Stomach (tissue), 9 donors: ENCODE results near the gene NCS1. TPM values are rescaled to one million over a fixed set of nuclear protein-coding genes. Genes with fewer than 3 reads are reported as not detected.
A peak's percentile ranks its signal among the peaks of the same experiment; 100 is the strongest.

Source experiments
- DNase-seq, 2 donors: peaks; one replicate each; pipeline versions ENCODE4 v3.0.0 to v3.0.0-alpha.2; 2013 to 2019
- H3K27ac ChIP-seq, 5 donors: fragments of 200-600 bp in 4 of 5; sonication (generic) in 4 of 5; one replicate each; pipeline ENCODE4 v1.5.1; 2013 to 2019; ENCODE audit warnings: mild to moderate bottlenecking in 1 of 5, moderate library complexity in 1 of 5
- H3K27me3 ChIP-seq, 3 donors: fragments of 200-600 bp; sonication (generic); one replicate each; pipeline ENCODE4 v1.5.1; 2017 to 2019; ENCODE audit warnings: mixed run types in 1 of 3
- H3K36me3 ChIP-seq, 4 donors: fragments of 200-600 bp; sonication (generic); 1 replicate in 3 of 4; 2 replicates in 1 of 4; pipeline ENCODE4 v1.5.1; 2016 to 2019
- H3K4me1 ChIP-seq, 4 donors: fragments of 200-600 bp; sonication (generic); one replicate each; pipeline ENCODE4 v1.5.1; 2016 to 2019
- H3K4me3 ChIP-seq, 4 donors: fragments of 200-600 bp; sonication (generic) in 3 of 4; one replicate each; pipeline ENCODE4 v1.5.1; 2016 to 2019; ENCODE audit warnings: mild to moderate bottlenecking in 1 of 4
- H3K9me3 ChIP-seq, 4 donors: fragments of 200-600 bp; sonication (generic); one replicate each; pipeline ENCODE4 v1.5.1; 2016 to 2019
- EP300 ChIP-seq: sonication (generic); formaldehyde crosslinking; IDR thresholded peaks from one replicate; pipeline ENCODE4 v1.6.1; 2017; ENCODE audit warnings: antibody characterized with exemption
- POLR2A ChIP-seq, 4 donors: fragments of 450-650 bp; IDR thresholded peaks; one replicate each; pipeline ENCODE4 v1.6.1; 2016; ENCODE audit warnings: antibody characterized with exemption in 4 of 4, control low read depth in 2 of 4, mild to moderate bottlenecking in 1 of 4, moderate library complexity in 1 of 4
- POLR2AphosphoS5 ChIP-seq, 3 donors: sonication (generic); formaldehyde crosslinking; IDR thresholded peaks; one replicate each; pipeline ENCODE4 v1.6.1; 2016; ENCODE audit warnings: antibody characterized with exemption in 3 of 3
- WGBS, 5 donors: extraction: QIAGEN DNeasy Blood & Tissue Kit in 3 of 5; methylation state at CpG; one replicate each; pipeline versions ENCODE4 v1.1.5 to v1.1.7; 2013 to 2018; 5-methylcytosine and 5-hydroxymethylcytosine counted together
- intact Hi-C: fragments of 100-400 bp; cut with DNase I; formaldehyde crosslinking; loops from one replicate; pipeline ENCODE4 v1.15.1; 2023; ENCODE audit warnings: low total_unique reads
- polyA plus RNA-seq, 3 donors: library from polyadenylated mRNA; stranded (reverse); fragments of 200-250 nt; gene quantifications; one replicate each; pipeline ENCODE4 v1.2.3, GENCODE V29; 2013
- total RNA-seq, 5 donors: library from RNA; depleted of rRNA; stranded (reverse); fragments of >200 nt; gene quantifications; one replicate each; pipeline versions ENCODE4 v1.1.0 to v1.2.3, GENCODE V29; 2014 to 2016
- TF ChIP-seq, protein P1 (sequence below), 7 experiments: fragments of 450-650 bp in 4 of 7; fragments of 200-600 bp in 3 of 7; sonication (generic) in 3 of 7; IDR thresholded peaks; one replicate each; pipeline ENCODE4 v1.5.1; 2016 to 2019; ENCODE audit warnings: antibody characterized with exemption in 7 of 7, control low read depth in 2 of 7, mild to moderate bottlenecking in 1 of 7
- donor health status: healthy with polysubstance abuse.
- donor health status: Bipolar disorder and iron deficiency.
- donor health status: healthy.

The NCS1 gene
- total and polyA plus RNA-seq, 8 donors = 3.2 to 50.0 (median 16.6) TPM

DNA sequence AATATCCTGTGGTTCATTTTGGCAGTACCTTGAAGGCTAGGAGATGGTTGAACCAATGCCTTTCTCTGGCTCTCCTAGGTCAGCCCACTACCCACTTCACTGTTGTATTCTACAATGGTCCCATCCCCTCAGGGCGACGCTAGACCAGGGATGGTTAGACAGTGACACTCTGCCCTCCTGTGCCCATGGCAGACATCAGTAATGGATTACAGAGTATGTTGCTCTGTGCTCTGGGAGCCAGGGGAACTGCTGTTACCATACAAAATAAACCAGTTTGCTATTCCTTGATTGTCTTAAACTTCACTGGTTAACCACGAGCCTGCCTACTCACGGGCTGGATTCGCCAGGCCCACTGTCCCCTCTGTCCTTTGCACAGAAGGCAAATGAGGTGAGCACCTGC lies 33.7 kb downstream of the NCS1 start:
- Histone ChIP-seq H3K27ac (peak overlapping the region in 2 of 5 donors; percentile 63 to 82), H3K36me3 (no peaks in the 10 kb centered on the region), H3K9me3 (no peaks in the 10 kb centered on the region), H3K27me3 (no peaks in the 10 kb centered on the region), H3K4me3 (no peak overlapping the region), H3K4me1 (peaks cover 0 to 41% (median 4%) of the 10 kb centered on the region in 4 donors)
- DNase-seq = no peak
- 88 to 95% (median 92%) methylated on average over 5 of the region's 5 CpGs for WGBS, 5 donors
- intact Hi-C loops = no loop called here
- TF ChIP-seq, protein P1, sequence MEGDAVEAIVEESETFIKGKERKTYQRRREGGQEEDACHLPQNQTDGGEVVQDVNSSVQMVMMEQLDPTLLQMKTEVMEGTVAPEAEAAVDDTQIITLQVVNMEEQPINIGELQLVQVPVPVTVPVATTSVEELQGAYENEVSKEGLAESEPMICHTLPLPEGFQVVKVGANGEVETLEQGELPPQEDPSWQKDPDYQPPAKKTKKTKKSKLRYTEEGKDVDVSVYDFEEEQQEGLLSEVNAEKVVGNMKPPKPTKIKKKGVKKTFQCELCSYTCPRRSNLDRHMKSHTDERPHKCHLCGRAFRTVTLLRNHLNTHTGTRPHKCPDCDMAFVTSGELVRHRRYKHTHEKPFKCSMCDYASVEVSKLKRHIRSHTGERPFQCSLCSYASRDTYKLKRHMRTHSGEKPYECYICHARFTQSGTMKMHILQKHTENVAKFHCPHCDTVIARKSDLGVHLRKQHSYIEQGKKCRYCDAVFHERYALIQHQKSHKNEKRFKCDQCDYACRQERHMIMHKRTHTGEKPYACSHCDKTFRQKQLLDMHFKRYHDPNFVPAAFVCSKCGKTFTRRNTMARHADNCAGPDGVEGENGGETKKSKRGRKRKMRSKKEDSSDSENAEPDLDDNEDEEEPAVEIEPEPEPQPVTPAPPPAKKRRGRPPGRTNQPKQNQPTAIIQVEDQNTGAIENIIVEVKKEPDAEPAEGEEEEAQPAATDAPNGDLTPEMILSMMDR (IDR thresholded peaks at IDR 0.05) = no peak
- TF ChIP-seq POLR2A (IDR thresholded peaks at IDR 0.05) (no peak), POLR2AphosphoS5 (IDR thresholded peaks at IDR 0.05) (no peak), EP300 (no peak)

DNA sequence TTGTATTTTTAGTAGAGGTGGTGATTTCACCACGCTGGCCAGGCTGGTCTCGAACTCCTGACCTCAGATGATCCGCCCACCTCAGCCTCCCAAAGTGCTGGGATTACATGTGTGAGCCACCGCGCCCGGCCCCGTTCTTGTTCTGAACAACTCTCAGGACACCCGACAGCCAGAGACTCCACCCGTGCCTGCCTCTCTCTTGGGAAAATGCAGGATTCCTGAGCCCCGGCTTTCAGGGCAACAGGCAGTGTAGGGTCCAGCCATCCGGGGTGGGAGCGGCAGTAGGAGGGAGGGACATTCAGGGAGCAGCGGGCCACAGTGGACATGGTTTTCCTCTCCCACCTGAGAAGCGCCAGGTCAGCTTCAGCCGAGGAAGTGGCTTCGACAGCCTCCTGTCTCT lies 34.4 kb downstream of the NCS1 start:
- DNase-seq = no peak
- H3K27ac ChIP-seq = peak overlapping the region in 3 of 5 donors; percentile 2 to 82 (median 63)
- 82 to 91% (median 87%) methylated on average over 15 to 16 of the region's 16 CpGs for WGBS, 5 donors

DNA sequence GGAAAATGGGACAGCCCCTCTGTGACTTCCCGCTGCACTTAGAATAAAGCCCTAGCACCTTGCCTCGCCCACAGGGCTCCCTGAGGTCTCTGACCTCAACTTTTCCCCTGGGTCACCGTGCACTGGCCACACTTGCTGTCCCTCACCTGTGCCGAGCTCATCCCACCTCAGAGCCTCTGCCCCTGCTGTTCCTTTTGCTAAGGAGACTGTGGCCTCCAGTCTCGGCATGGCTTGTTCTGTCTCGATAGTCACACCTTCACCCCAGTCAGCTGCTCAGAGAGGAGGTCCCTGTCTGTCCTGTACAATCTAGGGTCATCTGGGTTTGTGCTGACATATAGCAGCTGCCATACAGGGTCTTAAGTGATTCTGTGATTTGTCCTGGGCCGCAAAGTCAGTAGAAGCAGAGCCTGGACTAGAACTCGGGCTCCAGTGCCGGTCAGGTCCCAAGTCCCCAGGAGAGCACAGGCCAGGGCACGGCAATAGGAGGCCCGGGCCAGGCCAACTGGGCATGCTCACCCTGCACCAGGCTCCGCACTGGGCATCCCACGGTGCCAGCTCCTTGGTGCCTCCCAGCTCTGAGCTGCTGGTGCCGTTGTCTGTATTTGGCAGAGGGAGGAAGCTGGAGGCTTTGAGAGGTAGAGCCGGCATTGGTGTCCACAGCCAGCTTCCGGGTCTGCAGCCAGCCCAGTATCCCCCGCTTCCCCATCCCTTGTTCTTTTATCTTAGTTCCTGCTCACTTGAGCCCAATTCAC lies 35.2 kb downstream of the NCS1 start:
- Histone ChIP-seq H3K4me1 (peaks cover 0 to 37% (median 3%) of the 10 kb centered on the region in 4 donors), H3K9me3 (no peaks in the 10 kb centered on the region), H3K27me3 (no peaks in the 10 kb centered on the region), H3K36me3 (no peaks in the 10 kb centered on the region), H3K27ac (peak overlapping the region in 3 of 5 donors; percentile 2 to 82 (median 63)), H3K4me3 (no peak overlapping the region)
- no peak for DNase-seq
- no peak for TF ChIP-seq POLR2A (IDR thresholded peaks at IDR 0.05)
- no peak for TF ChIP-seq EP300
- TF ChIP-seq, protein P1 (IDR thresholded peaks at IDR 0.05) = no peak
- no peak for TF ChIP-seq POLR2AphosphoS5 (IDR thresholded peaks at IDR 0.05)
- intact Hi-C loops = no loop called here
- 68 to 86% (median 79%) methylated on average over 15 to 17 of the region's 17 CpGs for WGBS, 5 donors

More for the DNA sequence above, 34.4 kb downstream of the NCS1 start:
- TF ChIP-seq EP300 (no peak), POLR2AphosphoS5 (IDR thresholded peaks at IDR 0.05) (no peak), POLR2A (IDR thresholded peaks at IDR 0.05) (no peak)
- TF ChIP-seq, protein P1 (IDR thresholded peaks at IDR 0.05) = no peak
- Histone ChIP-seq H3K4me3 (no peak overlapping the region), H3K4me1 (peaks cover 0 to 36% (median 3%) of the 10 kb centered on the region in 4 donors), H3K36me3 (no peaks in the 10 kb centered on the region), H3K9me3 (no peaks in the 10 kb centered on the region), H3K27me3 (no peaks in the 10 kb centered on the region)
- intact Hi-C loops = no loop called here

DNA sequence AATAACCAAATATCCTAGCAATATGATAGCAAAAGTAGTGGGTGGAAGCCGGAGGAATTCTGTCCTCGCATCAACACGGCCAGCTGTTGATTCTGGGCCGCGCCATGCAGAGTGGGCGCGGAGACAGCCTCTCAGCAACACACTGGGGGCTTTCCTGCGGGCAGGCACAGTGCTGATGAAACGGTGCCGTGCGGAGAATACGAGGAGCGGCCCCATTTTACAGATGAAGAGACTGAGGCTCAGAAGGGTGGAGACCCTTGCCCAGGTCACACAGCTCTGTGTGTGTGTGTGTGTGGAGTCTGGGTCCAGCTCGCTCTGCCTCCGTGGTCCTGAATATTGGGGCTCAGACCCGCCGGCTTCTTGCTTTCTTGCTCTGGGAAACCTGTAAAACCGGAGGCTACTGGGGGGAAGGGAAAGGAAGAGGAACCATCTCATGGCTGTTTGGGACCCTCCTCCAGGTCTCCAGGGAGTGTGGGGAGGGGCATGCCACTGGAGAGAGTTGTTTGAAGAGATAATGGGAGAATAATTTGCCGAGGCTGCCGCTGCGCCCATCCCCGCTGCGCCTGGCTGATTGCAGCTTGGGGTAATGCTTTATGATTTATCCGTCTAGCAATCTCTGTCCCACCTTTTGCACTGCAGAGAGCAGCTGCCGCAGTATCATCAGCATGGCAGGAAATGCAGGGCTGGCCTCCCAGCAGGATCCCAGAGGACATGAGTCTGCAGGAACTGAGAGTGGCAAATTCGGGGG lies 36.6 kb downstream of the NCS1 start:
- Histone ChIP-seq H3K4me1 (peaks cover 0 to 46% (median 3%) of the 10 kb centered on the region in 4 donors), H3K4me3 (no peak overlapping the region), H3K27ac (peak overlapping the region in 3 of 5 donors; percentile 54 to 82 (median 63)), H3K9me3 (no peaks in the 10 kb centered on the region), H3K27me3 (no peaks in the 10 kb centered on the region), H3K36me3 (no peaks in the 10 kb centered on the region)
- intact Hi-C loops = no loop called here
- no peak for DNase-seq
- TF ChIP-seq EP300 = no peak
- TF ChIP-seq POLR2AphosphoS5 (IDR thresholded peaks at IDR 0.05) = no peak
- TF ChIP-seq, protein P1 (IDR thresholded peaks at IDR 0.05) = no peak
- TF ChIP-seq POLR2A (IDR thresholded peaks at IDR 0.05) = no peak
- 73 to 80% (median 77%) methylated on average over 26 of the region's 26 CpGs for WGBS, 5 donors
